ENCODE results near the gene CMKLR1. TPM values are rescaled to one million over a fixed set of nuclear protein-coding genes. Genes with fewer than 3 reads are reported as not detected.

CMKLR1 gene
- polyA plus RNA-seq, 3 donors, result 7.5 to 11.6 (median 7.9) TPM

DNA sequence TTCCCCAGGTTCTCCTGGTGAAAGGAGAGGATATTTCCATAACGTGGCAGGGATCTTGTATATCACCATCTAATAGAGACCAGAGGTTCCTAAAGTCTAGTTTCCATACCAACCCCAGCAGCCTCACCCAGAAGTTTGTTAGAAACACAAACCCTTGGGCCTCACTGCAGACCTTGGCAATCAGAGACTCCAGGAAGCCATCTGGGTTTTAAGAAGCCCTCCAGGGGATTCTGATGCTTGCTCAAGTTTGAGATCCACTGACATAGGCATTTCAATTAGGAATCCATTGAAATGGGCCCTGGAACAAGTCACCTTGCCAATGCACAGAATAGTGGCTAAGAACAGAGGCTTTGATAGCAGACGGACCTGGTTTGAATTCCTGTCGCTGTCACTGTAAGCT is 2.2 kb upstream of the CMKLR1 start:
- no peak for DNase-seq
- Mint-ChIP-seq H3K4me1 (peaks cover 47% of the 10 kb centered on the region), H3K27me3 (ENCODE audit: low read depth in 3 of 3) (peaks cover 2 to 16% (median 6%) of the 10 kb centered on the region in 3 donors), H3K4me3 (no peak overlapping the region), H3K9me3 (peaks cover 0 to 4% (median 2%) of the 10 kb centered on the region in 7 donors), H3K27ac (peak overlapping the region in 1 of 7 donors; percentile 48), H3K36me3 (peaks cover 2 to 3% of the 10 kb centered on the region in 2 donors)
- H3K4me2 ChIP-seq (replicated peaks; ENCODE audit: extremely low read depth, low read length, poor library complexity, severe bottlenecking), result no peak overlapping the region
- no peaks in the 10 kb centered on the region for H4K20me1 ChIP-seq (ENCODE audit: insufficient read depth, low read length)
- H3K4me1 ChIP-seq (ENCODE audit: control insufficient read depth in 1 of 2, insufficient read depth in 2 of 2, low read length in 2 of 2), result peaks cover 38 to 48% of the 10 kb centered on the region in 2 donors
- no peaks in the 10 kb centered on the region for H3K9me3 ChIP-seq (replicated peaks in 1 of 2; ENCODE audit: control insufficient read depth in 1 of 2, insufficient read depth in 1 of 2, low read length in 2 of 2)
- no peak overlapping the region for H2AFZ ChIP-seq (ENCODE audit: insufficient read depth, low read depth, low read length, poor library complexity, severe bottlenecking)
- H3K36me3 ChIP-seq (replicated peaks in 1 of 2; ENCODE audit: control insufficient read depth in 1 of 2, insufficient read depth in 2 of 2, low read length in 2 of 2), result no peaks in the 10 kb centered on the region
- intact Hi-C loops (cut with micrococcal nuclease), result loop anchor here in 1 of 2 donors (5.0 kb wide), 1 partner anchor 34 kb away; no protein-coding TSS in a partner anchor
- peaks cover 2% of the 10 kb centered on the region for H3K79me2 ChIP-seq (ENCODE audit: insufficient read depth, low read length)
- TF ChIP-seq, protein P1, sequence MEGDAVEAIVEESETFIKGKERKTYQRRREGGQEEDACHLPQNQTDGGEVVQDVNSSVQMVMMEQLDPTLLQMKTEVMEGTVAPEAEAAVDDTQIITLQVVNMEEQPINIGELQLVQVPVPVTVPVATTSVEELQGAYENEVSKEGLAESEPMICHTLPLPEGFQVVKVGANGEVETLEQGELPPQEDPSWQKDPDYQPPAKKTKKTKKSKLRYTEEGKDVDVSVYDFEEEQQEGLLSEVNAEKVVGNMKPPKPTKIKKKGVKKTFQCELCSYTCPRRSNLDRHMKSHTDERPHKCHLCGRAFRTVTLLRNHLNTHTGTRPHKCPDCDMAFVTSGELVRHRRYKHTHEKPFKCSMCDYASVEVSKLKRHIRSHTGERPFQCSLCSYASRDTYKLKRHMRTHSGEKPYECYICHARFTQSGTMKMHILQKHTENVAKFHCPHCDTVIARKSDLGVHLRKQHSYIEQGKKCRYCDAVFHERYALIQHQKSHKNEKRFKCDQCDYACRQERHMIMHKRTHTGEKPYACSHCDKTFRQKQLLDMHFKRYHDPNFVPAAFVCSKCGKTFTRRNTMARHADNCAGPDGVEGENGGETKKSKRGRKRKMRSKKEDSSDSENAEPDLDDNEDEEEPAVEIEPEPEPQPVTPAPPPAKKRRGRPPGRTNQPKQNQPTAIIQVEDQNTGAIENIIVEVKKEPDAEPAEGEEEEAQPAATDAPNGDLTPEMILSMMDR (IDR thresholded peaks at IDR 0.05), result no peak
- no peak overlapping the region for H3K4me3 ChIP-seq (replicated peaks in 1 of 3; ENCODE audit: low read depth in 2 of 3, low read length in 3 of 3)
- no peak overlapping the region for H3K9ac ChIP-seq (ENCODE audit: insufficient read depth, low read length, poor library complexity, severe bottlenecking)
- WGBS (ENCODE audit: insufficient coverage), result 100% methylated on average over 2 of the region's 3 CpGs
- no peaks in the 10 kb centered on the region for H3K27me3 ChIP-seq (ENCODE audit: control insufficient read depth in 2 of 2, insufficient read depth in 2 of 2, low read length in 2 of 2)
- no peak overlapping the region for H3K27ac ChIP-seq (ENCODE audit: low read depth in 1 of 2, low read length in 2 of 2)

DNA sequence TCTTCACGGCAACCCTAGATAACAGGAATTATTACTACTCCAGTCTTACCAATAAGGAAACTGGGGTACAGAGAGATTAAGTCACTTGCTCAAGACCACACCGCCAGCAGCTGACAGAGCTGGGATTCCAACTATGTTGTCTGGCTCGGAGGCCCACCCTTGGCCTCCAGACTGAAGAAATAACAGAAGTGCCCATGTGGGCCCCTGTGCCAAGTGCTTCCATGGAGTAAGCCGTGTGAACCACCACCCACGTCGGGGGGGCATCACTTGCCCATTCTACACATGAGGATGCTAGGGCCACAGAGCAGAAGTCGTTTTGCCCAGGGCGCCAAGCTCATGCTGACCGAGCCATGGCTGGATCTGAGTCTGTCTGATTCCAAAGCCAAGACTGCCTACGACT is 926 bp upstream of the CMKLR1 start:
- H4K20me1 ChIP-seq (ENCODE audit: insufficient read depth, low read length), result no peaks in the 10 kb centered on the region
- peaks cover 0 to 4% (median 2%) of the 10 kb centered on the region in 7 donors for H3K9me3 Mint-ChIP-seq
- H3K27ac ChIP-seq (ENCODE audit: low read depth in 1 of 2, low read length in 2 of 2), result no peak overlapping the region
- H3K4me1 Mint-ChIP-seq, result peaks cover 52% of the 10 kb centered on the region
- peaks cover 48 to 54% of the 10 kb centered on the region in 2 donors for H3K4me1 ChIP-seq (ENCODE audit: control insufficient read depth in 1 of 2, insufficient read depth in 2 of 2, low read length in 2 of 2)
- no peak for DNase-seq
- intact Hi-C loops (cut with micrococcal nuclease), result loop anchor here in 1 of 2 donors (5.0 kb wide), 1 partner anchor 33 kb away; no protein-coding TSS in a partner anchor
- 66% methylated on average over 7 of the region's 10 CpGs for WGBS (ENCODE audit: insufficient coverage)
- peaks cover 2 to 16% (median 6%) of the 10 kb centered on the region in 3 donors for H3K27me3 Mint-ChIP-seq (ENCODE audit: low read depth in 3 of 3)
- peak overlapping the region in 1 of 2 donors; percentile 95 for H3K4me3 Mint-ChIP-seq
- no peaks in the 10 kb centered on the region for H3K9me3 ChIP-seq (replicated peaks in 1 of 2; ENCODE audit: control insufficient read depth in 1 of 2, insufficient read depth in 1 of 2, low read length in 2 of 2)
- H3K36me3 Mint-ChIP-seq, result peaks cover 2 to 3% of the 10 kb centered on the region in 2 donors
- no peak overlapping the region for H3K9ac ChIP-seq (ENCODE audit: insufficient read depth, low read length, poor library complexity, severe bottlenecking)
- no peaks in the 10 kb centered on the region for H3K27me3 ChIP-seq (ENCODE audit: control insufficient read depth in 2 of 2, insufficient read depth in 2 of 2, low read length in 2 of 2)
- no peak overlapping the region for H3K4me2 ChIP-seq (replicated peaks; ENCODE audit: extremely low read depth, low read length, poor library complexity, severe bottlenecking)
- peak overlapping the region in 1 of 7 donors; percentile 52 for H3K27ac Mint-ChIP-seq
- no peak overlapping the region for H3K4me3 ChIP-seq (replicated peaks in 1 of 3; ENCODE audit: low read depth in 2 of 3, low read length in 3 of 3)
- H2AFZ ChIP-seq (ENCODE audit: insufficient read depth, low read depth, low read length, poor library complexity, severe bottlenecking), result no peak overlapping the region
- H3K79me2 ChIP-seq (ENCODE audit: insufficient read depth, low read length), result peaks cover 2% of the 10 kb centered on the region
- TF ChIP-seq, protein P1 (IDR thresholded peaks at IDR 0.05), result no peak
- no peaks in the 10 kb centered on the region for H3K36me3 ChIP-seq (replicated peaks in 1 of 2; ENCODE audit: control insufficient read depth in 1 of 2, insufficient read depth in 2 of 2, low read length in 2 of 2)
